ENCODE data around the gene CLMN. TPM values are rescaled to one million over a fixed set of nuclear protein-coding genes. Genes with fewer than 3 reads are reported as not detected.
A peak's percentile ranks its signal among the peaks of the same experiment; 100 is the strongest.

Gene CLMN
- total RNA-seq, 2 donors from 2014 or later: 105 to 131 TPM

DNA sequence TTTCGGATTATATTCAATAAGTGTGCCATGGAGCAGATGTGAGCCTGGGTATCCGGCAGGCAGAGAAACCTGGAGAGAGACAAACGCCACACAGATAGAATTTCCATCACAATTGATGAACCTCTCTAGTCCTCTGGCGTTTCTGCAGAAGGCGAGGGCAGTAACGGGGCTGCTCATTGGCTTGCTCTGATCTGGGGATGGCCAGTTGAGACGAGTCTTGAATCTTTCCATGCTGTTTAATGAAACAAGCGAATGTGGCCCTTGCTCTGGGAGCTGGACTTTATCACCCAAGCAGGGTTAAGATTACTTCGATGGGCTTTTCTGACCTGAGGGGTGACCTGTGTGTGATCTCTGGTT is 42.4 kb upstream of the CLMN start:
- Histone ChIP-seq H3K36me3 (no peaks in the 10 kb centered on the region), H3K27ac (no peak overlapping the region), H3K9ac (ENCODE audit: low read depth in 2 of 2, low read length in 2 of 2) (peak overlapping the region in 1 of 2 donors; percentile 35), H3K27me3 (no peaks in the 10 kb centered on the region), H3K9me3 (no peaks in the 10 kb centered on the region), H3K4me3 (no peak overlapping the region), H3K4me1 (no peaks in the 10 kb centered on the region)
- TF ChIP-seq, protein P1, sequence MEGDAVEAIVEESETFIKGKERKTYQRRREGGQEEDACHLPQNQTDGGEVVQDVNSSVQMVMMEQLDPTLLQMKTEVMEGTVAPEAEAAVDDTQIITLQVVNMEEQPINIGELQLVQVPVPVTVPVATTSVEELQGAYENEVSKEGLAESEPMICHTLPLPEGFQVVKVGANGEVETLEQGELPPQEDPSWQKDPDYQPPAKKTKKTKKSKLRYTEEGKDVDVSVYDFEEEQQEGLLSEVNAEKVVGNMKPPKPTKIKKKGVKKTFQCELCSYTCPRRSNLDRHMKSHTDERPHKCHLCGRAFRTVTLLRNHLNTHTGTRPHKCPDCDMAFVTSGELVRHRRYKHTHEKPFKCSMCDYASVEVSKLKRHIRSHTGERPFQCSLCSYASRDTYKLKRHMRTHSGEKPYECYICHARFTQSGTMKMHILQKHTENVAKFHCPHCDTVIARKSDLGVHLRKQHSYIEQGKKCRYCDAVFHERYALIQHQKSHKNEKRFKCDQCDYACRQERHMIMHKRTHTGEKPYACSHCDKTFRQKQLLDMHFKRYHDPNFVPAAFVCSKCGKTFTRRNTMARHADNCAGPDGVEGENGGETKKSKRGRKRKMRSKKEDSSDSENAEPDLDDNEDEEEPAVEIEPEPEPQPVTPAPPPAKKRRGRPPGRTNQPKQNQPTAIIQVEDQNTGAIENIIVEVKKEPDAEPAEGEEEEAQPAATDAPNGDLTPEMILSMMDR (IDR thresholded peaks at IDR 0.05): no peak
- intact Hi-C loops (cut with DNase I): no loop called here
- DNase-seq: no peak

DNA sequence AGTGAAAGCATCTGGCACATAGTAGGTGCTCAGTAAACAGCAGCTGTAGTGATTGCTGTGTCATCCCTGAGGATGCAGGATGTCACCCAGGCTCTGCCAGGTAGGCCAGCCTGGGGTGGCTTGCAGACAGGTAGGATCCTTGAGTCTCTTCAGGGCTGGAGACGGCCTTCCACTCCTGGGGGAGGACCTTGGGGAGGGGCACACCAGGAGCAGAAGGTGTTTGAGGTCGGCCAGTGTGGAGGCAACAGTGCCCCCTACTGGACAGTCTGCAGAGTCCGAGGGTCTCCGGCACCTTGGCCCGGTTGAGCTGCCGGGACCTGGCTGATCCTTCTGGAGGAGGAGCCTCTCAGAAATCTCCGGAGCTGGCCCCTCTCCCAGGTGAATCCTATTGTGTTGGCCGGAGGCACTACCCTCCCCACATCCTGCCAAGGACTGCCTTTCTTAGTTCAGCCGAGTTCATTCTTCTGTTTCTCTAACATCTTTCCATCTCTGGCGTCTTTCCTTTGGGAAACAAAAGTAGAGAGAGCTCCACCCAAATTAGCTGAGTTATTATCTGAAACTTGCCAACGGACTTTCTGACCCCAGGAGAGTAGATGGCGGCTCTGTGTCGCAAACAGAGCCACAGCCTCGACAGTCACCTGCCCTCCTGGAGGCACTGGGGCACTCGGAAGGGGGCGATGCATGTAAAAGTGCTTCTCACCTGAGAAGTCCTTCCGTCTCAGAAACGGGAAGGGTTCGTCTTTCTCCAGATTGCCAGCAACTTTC is 41.8 kb upstream of the CLMN start:
- H3K36me3 ChIP-seq: no peaks in the 10 kb centered on the region
- TF ChIP-seq, protein P1 (IDR thresholded peaks at IDR 0.05): peak; percentile 87
- intact Hi-C loops (cut with DNase I): no loop called here
- peak overlapping the region in 1 of 2 donors; percentile 35 for H3K9ac ChIP-seq (ENCODE audit: low read depth in 2 of 2, low read length in 2 of 2)
- H3K27me3 ChIP-seq: no peaks in the 10 kb centered on the region
- DNase-seq: peak; percentile 72
- H3K4me1 ChIP-seq: no peaks in the 10 kb centered on the region
- H3K9me3 ChIP-seq: no peaks in the 10 kb centered on the region
- H3K27ac ChIP-seq: no peak overlapping the region
- H3K4me3 ChIP-seq: no peak overlapping the region

DNA sequence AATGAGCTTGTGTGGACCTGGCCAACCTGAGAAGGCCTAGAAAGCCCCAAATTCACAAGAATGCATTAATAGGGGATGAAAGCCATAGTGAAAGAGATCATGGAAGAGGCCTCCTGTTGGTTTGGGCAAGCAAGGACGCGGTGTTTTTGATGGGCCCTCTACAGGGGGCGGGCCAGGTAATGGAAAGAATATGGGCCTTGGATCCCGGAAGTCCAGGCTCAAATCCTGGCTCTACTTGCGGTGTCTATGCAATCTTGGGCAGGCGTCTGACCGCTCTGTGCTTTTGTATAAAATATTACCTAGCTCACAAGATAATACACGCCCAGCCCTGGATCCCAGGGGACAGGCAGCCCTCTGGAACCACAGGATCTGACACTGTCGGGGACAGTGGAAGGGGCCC is 41.1 kb upstream of the CLMN start:
- DNase-seq: no peak
- intact Hi-C loops (cut with DNase I): no loop called here
- H3K4me3 ChIP-seq: no peak overlapping the region
- H3K9me3 ChIP-seq: no peaks in the 10 kb centered on the region
- H3K27me3 ChIP-seq: no peaks in the 10 kb centered on the region
- no peaks in the 10 kb centered on the region for H3K36me3 ChIP-seq
- H3K27ac ChIP-seq: no peak overlapping the region
- H3K9ac ChIP-seq (ENCODE audit: low read depth in 2 of 2, low read length in 2 of 2): no peak overlapping the region
- H3K4me1 ChIP-seq: no peaks in the 10 kb centered on the region
- TF ChIP-seq, protein P1 (IDR thresholded peaks at IDR 0.05): no peak

DNA sequence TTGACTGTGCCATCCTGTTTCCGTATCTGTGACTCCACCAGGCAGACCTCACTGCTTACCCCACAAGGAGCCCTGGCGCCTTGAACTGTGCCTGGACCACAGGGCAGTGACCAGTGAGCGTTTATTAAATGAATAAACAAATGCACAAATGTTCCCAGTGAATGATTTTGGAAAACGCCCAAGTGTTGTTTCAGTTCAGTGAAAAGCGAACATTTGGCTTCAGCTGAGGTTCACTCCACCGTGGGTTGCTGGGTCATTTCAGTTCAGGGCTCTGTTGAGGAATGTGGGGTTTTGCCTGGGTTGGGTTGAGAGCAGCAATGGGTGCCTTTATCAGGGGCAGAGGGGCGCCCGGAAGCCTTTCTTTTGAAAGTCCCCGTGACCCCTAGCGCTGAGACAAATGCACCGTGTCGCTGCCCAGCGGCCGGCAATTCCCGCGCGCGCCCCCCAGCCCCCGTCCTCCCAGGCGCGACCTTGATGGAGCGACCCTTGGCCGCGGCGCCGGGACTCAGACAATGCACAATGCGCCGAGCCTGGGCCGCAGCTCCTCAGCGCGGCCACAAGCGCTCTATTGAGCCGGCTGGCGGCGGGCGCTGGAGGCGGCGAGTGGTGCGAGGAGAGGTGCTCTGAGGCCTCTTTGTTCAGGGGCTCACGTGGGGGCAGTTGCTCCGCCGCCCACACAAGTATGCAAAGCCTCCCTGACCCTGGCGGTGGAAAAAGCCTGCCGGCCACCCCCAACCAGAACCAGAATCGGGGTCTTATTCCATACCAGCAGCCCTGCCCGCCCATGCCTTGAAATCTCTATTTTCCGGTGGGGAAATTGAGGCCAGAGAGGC is 40.5 kb upstream of the CLMN start:
- Histone ChIP-seq H3K4me1 (no peaks in the 10 kb centered on the region), H3K27me3 (no peaks in the 10 kb centered on the region), H3K27ac (no peak overlapping the region), H3K9ac (ENCODE audit: low read depth in 2 of 2, low read length in 2 of 2) (no peak overlapping the region), H3K4me3 (no peak overlapping the region), H3K9me3 (no peaks in the 10 kb centered on the region), H3K36me3 (no peaks in the 10 kb centered on the region)
- intact Hi-C loops (cut with DNase I): no loop called here
- TF ChIP-seq, protein P1 (IDR thresholded peaks at IDR 0.05): no peak
- no peak for DNase-seq

DNA sequence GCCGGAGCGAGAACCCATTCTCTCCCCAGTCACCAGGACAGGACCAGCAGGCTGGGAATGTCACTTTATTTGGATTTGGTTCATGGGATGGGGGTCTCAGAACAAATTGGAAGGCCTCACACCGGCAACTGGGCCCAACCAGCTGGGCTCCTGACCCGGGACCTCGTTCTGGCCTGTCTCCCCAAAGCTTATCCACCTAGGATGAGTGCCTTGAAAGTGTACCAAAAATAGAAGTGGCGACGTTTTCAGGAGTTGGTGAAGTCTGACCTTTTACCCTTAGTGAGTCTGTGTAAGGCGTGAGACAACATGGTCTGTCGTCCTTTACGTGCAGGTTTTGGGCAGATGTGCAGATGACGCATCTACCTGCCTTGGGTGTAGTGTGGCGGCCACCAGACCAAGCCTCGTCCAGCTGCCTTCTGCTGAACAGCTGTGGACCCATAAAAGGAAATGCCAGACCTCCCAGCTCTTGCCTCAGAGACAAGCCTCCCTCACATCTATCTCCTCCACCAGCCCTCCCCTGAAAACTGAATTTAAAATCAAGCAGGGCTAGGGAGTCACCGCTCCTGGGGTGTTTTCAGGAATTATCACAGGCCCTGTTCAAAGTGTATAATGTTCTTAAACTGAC is 36.6 kb upstream of the CLMN start:
- H3K36me3 ChIP-seq: no peaks in the 10 kb centered on the region
- no peaks in the 10 kb centered on the region for H3K9me3 ChIP-seq
- DNase-seq: no peak
- H3K9ac ChIP-seq (ENCODE audit: low read depth in 2 of 2, low read length in 2 of 2): no peak overlapping the region
- no peak overlapping the region for H3K27ac ChIP-seq
- TF ChIP-seq, protein P1 (IDR thresholded peaks at IDR 0.05): no peak
- intact Hi-C loops (cut with DNase I): no loop called here
- H3K4me3 ChIP-seq: no peak overlapping the region
- H3K27me3 ChIP-seq: no peaks in the 10 kb centered on the region
- H3K4me1 ChIP-seq: no peaks in the 10 kb centered on the region
